Small intestine (tissue), 7 donors: ENCODE results near the gene MUC21. TPM values are rescaled to one million over a fixed set of nuclear protein-coding genes. Genes with fewer than 3 reads are reported as not detected.
A peak's percentile ranks its signal among the peaks of the same experiment; 100 is the strongest.

Source experiments
- DNase-seq, 2 donors: peaks; one replicate each; pipeline versions ENCODE4 v3.0.0 to v3.0.0-alpha.2; 2013
- FAIRE-seq: peaks from 2 replicates; lab custom pipeline; 2012; peaks lifted over from hg19 to GRCh38; lab: Jason Lieb, UNC
- H3K27ac ChIP-seq, 3 donors: one replicate each; pipeline ENCODE4 v1.5.1; 2013; ENCODE audit warnings: low read length in 2 of 3, mild to moderate bottlenecking in 2 of 3, control low read depth in 1 of 3, inconsistent platforms in 1 of 3, low read depth in 1 of 3, moderate library complexity in 1 of 3
- H3K27me3 ChIP-seq, 3 donors: one replicate each; pipeline ENCODE4 v1.6.1; 2013; ENCODE audit warnings: low read length in 3 of 3, inconsistent platforms in 1 of 3; ENCODE audit not compliant: control insufficient read depth in 3 of 3, insufficient read depth in 3 of 3
- H3K36me3 ChIP-seq, 3 donors: one replicate each; pipeline ENCODE4 v1.6.1; 2013; ENCODE audit warnings: low read length in 3 of 3, inconsistent platforms in 1 of 3, low read depth in 1 of 3, mild to moderate bottlenecking in 1 of 3, moderate library complexity in 1 of 3; ENCODE audit not compliant: control insufficient read depth in 3 of 3, insufficient read depth in 2 of 3
- H3K4me1 ChIP-seq, 3 donors: one replicate each; pipeline ENCODE4 v1.6.1; 2013; ENCODE audit warnings: low read length in 2 of 3, inconsistent platforms in 1 of 3, low read depth in 1 of 3, mild to moderate bottlenecking in 1 of 3, moderate library complexity in 1 of 3; ENCODE audit not compliant: control insufficient read depth in 3 of 3, insufficient read depth in 2 of 3
- H3K4me3 ChIP-seq, 3 donors: one replicate each; pipeline ENCODE4 v1.5.1; 2013; ENCODE audit warnings: low read length in 3 of 3, control low read depth in 1 of 3, inconsistent platforms in 1 of 3, low read depth in 1 of 3, mild to moderate bottlenecking in 1 of 3, moderate library complexity in 1 of 3
- H3K9me3 ChIP-seq, 2 donors: one replicate each; pipeline ENCODE4 v1.6.1; 2013; ENCODE audit warnings: low read depth in 1 of 2, low read length in 1 of 2; ENCODE audit not compliant: control insufficient read depth in 2 of 2, insufficient read depth in 1 of 2
- WGBS, 3 donors: extraction: QIAGEN DNeasy Blood & Tissue Kit; methylation state at CpG; one replicate each; pipeline ENCODE4 v1.1.7; 2013; 5-methylcytosine and 5-hydroxymethylcytosine counted together
- polyA plus RNA-seq, 4 donors: library from polyadenylated mRNA; stranded (reverse) in 3 of 4; unstranded in 1 of 4; fragments of 200-250 nt in 3 of 4; fragments of 120-200 nt in 1 of 4; gene quantifications; one replicate each; pipeline versions ENCODE4 v1.2.1 to v1.2.3, GENCODE V29; 2013
- donor health status: healthy with polysubstance abuse.
- donor health status: control.
- donor health status: control.
- donor health status: Bipolar disorder and iron deficiency.
- donor health status: healthy.

Gene MUC21
- polyA plus RNA-seq, 4 donors, result 0.22 to 0.89 (median 0.81) TPM; not detected in 1

GRCh38 chr6:30945281-30945680 lies 38.2 kb upstream of the MUC21 start:
- no peaks in the 10 kb centered on the region for H3K36me3 ChIP-seq
- H3K4me1 ChIP-seq, result peaks cover 0 to 22% (median 6%) of the 10 kb centered on the region in 3 donors
- FAIRE-seq, result no peak
- peaks cover 0 to 9% (median 5%) of the 10 kb centered on the region in 3 donors for H3K27me3 ChIP-seq
- DNase-seq, result no peak
- H3K9me3 ChIP-seq, result no peaks in the 10 kb centered on the region
- H3K4me3 ChIP-seq, result no peak overlapping the region
- 86 to 93% (median 91%) methylated on average over 5 of the region's 5 CpGs for WGBS, 3 donors
- H3K27ac ChIP-seq, result no peak overlapping the region

GRCh38 chr6:30947231-30947630 lies 36.3 kb upstream of the MUC21 start:
- peaks cover 0 to 5% of the 10 kb centered on the region in 2 donors for H3K9me3 ChIP-seq
- FAIRE-seq (no peak), DNase-seq (no peak)
- 32 to 76% (median 50%) methylated on average over 4 of the region's 4 CpGs for WGBS, 3 donors
- H3K4me1 ChIP-seq, result peaks cover 0 to 15% (median 0%) of the 10 kb centered on the region in 3 donors
- no peaks in the 10 kb centered on the region for H3K36me3 ChIP-seq
- H3K4me3 ChIP-seq, result no peak overlapping the region
- H3K27ac ChIP-seq, result no peak overlapping the region
- peaks cover 0 to 26% (median 4%) of the 10 kb centered on the region in 3 donors for H3K27me3 ChIP-seq

GRCh38 chr6:30948811-30949210 lies 34.7 kb upstream of the MUC21 start:
- Histone ChIP-seq H3K9me3 (peaks cover 0 to 5% of the 10 kb centered on the region in 2 donors), H3K27me3 (peaks cover 0 to 24% (median 9%) of the 10 kb centered on the region in 3 donors), H3K36me3 (no peaks in the 10 kb centered on the region), H3K4me3 (no peak overlapping the region), H3K4me1 (peaks cover 0 to 8% (median 0%) of the 10 kb centered on the region in 3 donors), H3K27ac (no peak overlapping the region)
- 46 to 76% (median 58%) methylated on average over 6 of the region's 6 CpGs for WGBS, 3 donors
- FAIRE-seq (no peak), DNase-seq (peak; percentile 34 to 59)

- Histone ChIP-seq H3K27me3 (peaks cover 0 to 40% (median 6%) of the 10 kb centered on the region in 3 donors), H3K4me1 (peaks cover 0 to 20% (median 3%) of the 10 kb centered on the region in 3 donors), H3K9me3 (peaks cover 0 to 5% of the 10 kb centered on the region in 2 donors), H3K27ac (no peak overlapping the region), H3K4me3 (no peak overlapping the region), H3K36me3 (no peaks in the 10 kb centered on the region)
- no peak for FAIRE-seq
- WGBS, 3 donors, result 75 to 90% (median 76%) methylated on average over 5 of the region's 5 CpGs
- DNase-seq, result no peak
These were observed 31.5 kb upstream of the MUC21 start for GRCh38 chr6:30951907-30952469.

- peak in 1 of 2 donors; percentile 12 for DNase-seq
- H3K36me3 ChIP-seq, result no peaks in the 10 kb centered on the region
- peaks cover 0 to 12% (median 3%) of the 10 kb centered on the region in 3 donors for H3K4me1 ChIP-seq
- H3K27me3 ChIP-seq, result peaks cover 0 to 42% (median 6%) of the 10 kb centered on the region in 3 donors
- H3K4me3 ChIP-seq, result peak overlapping the region in 2 of 3 donors; percentile 29 to 50
- H3K9me3 ChIP-seq, result peaks cover 0 to 5% of the 10 kb centered on the region in 2 donors
- peak overlapping the region in 1 of 3 donors; percentile 12 for H3K27ac ChIP-seq
- FAIRE-seq, result no peak
- 23 to 52% (median 39%) methylated on average over 9 of the region's 9 CpGs for WGBS, 3 donors
These were observed 28.7 kb upstream of the MUC21 start for GRCh38 chr6:30954631-30955366.

- peak overlapping the region in 2 of 3 donors; percentile 29 to 50 for H3K4me3 ChIP-seq
- H3K27me3 ChIP-seq, result peaks cover 0 to 42% (median 6%) of the 10 kb centered on the region in 3 donors
- DNase-seq (peak; percentile 51 to 89), FAIRE-seq (no peak)
- H3K36me3 ChIP-seq, result no peaks in the 10 kb centered on the region
- 1 to 5% (median 2%) methylated on average over 38 to 46 of the region's 46 CpGs for WGBS, 3 donors
- peaks cover 0 to 12% (median 3%) of the 10 kb centered on the region in 3 donors for H3K4me1 ChIP-seq
- peaks cover 0 to 5% of the 10 kb centered on the region in 2 donors for H3K9me3 ChIP-seq
- peak overlapping the region in 1 of 3 donors; percentile 12 for H3K27ac ChIP-seq
These were observed 28.0 kb upstream of the MUC21 start for GRCh38 chr6:30955367-30956042.

- no peak overlapping the region for H3K4me3 ChIP-seq
- FAIRE-seq, result no peak
- peaks cover 0 to 12% (median 3%) of the 10 kb centered on the region in 3 donors for H3K4me1 ChIP-seq
- no peak for DNase-seq
- H3K27ac ChIP-seq, result no peak overlapping the region
- no peaks in the 10 kb centered on the region for H3K9me3 ChIP-seq
- no peaks in the 10 kb centered on the region for H3K36me3 ChIP-seq
- peaks cover 0 to 29% (median 3%) of the 10 kb centered on the region in 3 donors for H3K27me3 ChIP-seq
- WGBS, 3 donors, result 82 to 91% (median 83%) methylated on average over 2 of the region's 2 CpGs
These were observed 25.8 kb upstream of the MUC21 start for GRCh38 chr6:30957716-30958115.
